Amniotic epithelial cell (primary cell): ENCODE measurements around the gene PRSS3.
"Not testable (repeated sequence)": the region's sequence is repeated elsewhere in the genome, so short reads cannot be mapped to it uniquely, and the experiment has no call there.

ENCODE experiments used
- DNase-seq: peaks from one replicate; pipeline ENCODE4 v3.0.0-alpha.2; 2010; ENCODE audit warnings: low read depth

PRSS3 gene

GRCh38 chr9:33818167-33818846, 22.9 kb downstream of the PRSS3 start:
- DNase-seq, result no peak

GRCh38 chr9:33818847-33819500, 23.6 kb downstream of the PRSS3 start:
- peak; percentile 39 for DNase-seq

GRCh38 chr9:33820231-33820745, 24.9 kb downstream of the PRSS3 start:
- DNase-seq, result no peak

GRCh38 chr9:33823801-33824200, 28.4 kb downstream of the PRSS3 start:
- no peak for DNase-seq

- not testable (repeated sequence) for DNase-seq
Measured at GRCh38 chr9:33827285-33827684, 31.9 kb downstream of the PRSS3 start.

GRCh38 chr9:33829641-33830230, 34.4 kb downstream of the PRSS3 start:
- not testable (repeated sequence) for DNase-seq

- DNase-seq, result no peak
Measured at GRCh38 chr9:33835625-33836260, 40.4 kb downstream of the PRSS3 start.

- peak; percentile 94 for DNase-seq
Measured at GRCh38 chr9:33836261-33836660, 40.9 kb downstream of the PRSS3 start.

- DNase-seq, result no peak
Measured at GRCh38 chr9:33837138-33837537, 41.8 kb downstream of the PRSS3 start.

GRCh38 chr9:33840381-33840780, 45.0 kb downstream of the PRSS3 start:
- peak; percentile 18 for DNase-seq

GRCh38 chr9:33843312-33843961, 48.1 kb downstream of the PRSS3 start:
- no peak for DNase-seq

- no peak for DNase-seq
Measured at GRCh38 chr9:33846231-33846630, 50.9 kb downstream of the PRSS3 start.

- DNase-seq, result not testable (repeated sequence)
Measured at GRCh38 chr9:33847894-33848205, 52.5 kb downstream of the PRSS3 start.
